Stimulated activated naive CD4-positive, alpha-beta T cell (primary cell): ENCODE results near the gene OR7C2.
"Not testable (repeated sequence)": the region's sequence is repeated elsewhere in the genome, so short reads cannot be mapped to it uniquely, and the experiment has no call there.

Experiments
- DNase-seq, 6 experiments: peaks; one replicate each; lab custom pipeline; 2025; lab: John Stamatoyannopoulos, UW

OR7C2 gene

GRCh38 chr19:14941189-14941588 is at the start of gene OR7C2:
OR7C2 (plus strand) TSS chr19:14941489; CDS start chr19:14941489, 0 bp downstream.
- no peak for DNase-seq

- DNase-seq = no peak
These were observed 39.5 kb upstream of the OR7C2 start for GRCh38 chr19:14901675-14902260.

- no peak for DNase-seq
These were observed 34.6 kb upstream of the OR7C2 start for GRCh38 chr19:14906711-14907110.

GRCh38 chr19:14915116-14915515 is 26.2 kb upstream of the OR7C2 start:
- no peak for DNase-seq

GRCh38 chr19:14916848-14917247 is 24.4 kb upstream of the OR7C2 start:
- no peak for DNase-seq

- DNase-seq = no peak
These were observed 7.8 kb upstream of the OR7C2 start for GRCh38 chr19:14933506-14933905.

- no peak for DNase-seq
These were observed 1.0 kb upstream of the OR7C2 start for GRCh38 chr19:14940266-14940665.

GRCh38 chr19:14943601-14944000 is 2.3 kb downstream of the OR7C2 start:
- DNase-seq = no peak

- DNase-seq = no peak
These were observed 3.2 kb downstream of the OR7C2 start for GRCh38 chr19:14944456-14944855.

- DNase-seq = not testable (repeated sequence)
These were observed 8.1 kb downstream of the OR7C2 start for GRCh38 chr19:14949413-14949812.

GRCh38 chr19:14949876-14950275 is 8.6 kb downstream of the OR7C2 start:
- DNase-seq = no peak

GRCh38 chr19:14950421-14950820 is 9.1 kb downstream of the OR7C2 start:
- DNase-seq = no peak

GRCh38 chr19:14952767-14953166 is 11.5 kb downstream of the OR7C2 start:
- no peak for DNase-seq

- no peak for DNase-seq
These were observed 12.9 kb downstream of the OR7C2 start for GRCh38 chr19:14954071-14954655.

GRCh38 chr19:14957464-14957863 is 16.2 kb downstream of the OR7C2 start:
- DNase-seq = no peak

- DNase-seq = no peak
These were observed 18.0 kb downstream of the OR7C2 start for GRCh38 chr19:14959263-14959662.

- no peak for DNase-seq
These were observed 20.8 kb downstream of the OR7C2 start for GRCh38 chr19:14961956-14962685.

GRCh38 chr19:14968247-14968646 is 27.0 kb downstream of the OR7C2 start:
- no peak for DNase-seq

- DNase-seq = no peak
These were observed 30.2 kb downstream of the OR7C2 start for GRCh38 chr19:14971474-14971873.

GRCh38 chr19:14972676-14973075 is 31.4 kb downstream of the OR7C2 start:
- DNase-seq = no peak

- no peak for DNase-seq
These were observed 33.2 kb downstream of the OR7C2 start for GRCh38 chr19:14974488-14974887.

- DNase-seq = no peak
These were observed 35.8 kb downstream of the OR7C2 start for GRCh38 chr19:14977128-14977527.

GRCh38 chr19:14978161-14978776 is 37.0 kb downstream of the OR7C2 start:
- no peak for DNase-seq
